Retinal pigment epithelial cell (primary cell): ENCODE results near the gene SORCS2.

ENCODE experiments used
- DNase-seq: peaks from one replicate; pipeline ENCODE4 v3.0.0-alpha.2; 2010; ENCODE audit warnings: low read depth
- H3K4me3 ChIP-seq: 2 replicates; pipeline ENCODE4 v1.5.1; 2011; ENCODE audit warnings: mild to moderate bottlenecking, low read length, control low read depth, moderate library complexity
- TF ChIP-seq, protein P1 (sequence below): conservative IDR thresholded peaks from 2 replicates; pipeline ENCODE4 v1.5.1; 2011; ENCODE audit warnings: low read depth, low read length, control low read depth, inconsistent platforms

The SORCS2 gene

DNA sequence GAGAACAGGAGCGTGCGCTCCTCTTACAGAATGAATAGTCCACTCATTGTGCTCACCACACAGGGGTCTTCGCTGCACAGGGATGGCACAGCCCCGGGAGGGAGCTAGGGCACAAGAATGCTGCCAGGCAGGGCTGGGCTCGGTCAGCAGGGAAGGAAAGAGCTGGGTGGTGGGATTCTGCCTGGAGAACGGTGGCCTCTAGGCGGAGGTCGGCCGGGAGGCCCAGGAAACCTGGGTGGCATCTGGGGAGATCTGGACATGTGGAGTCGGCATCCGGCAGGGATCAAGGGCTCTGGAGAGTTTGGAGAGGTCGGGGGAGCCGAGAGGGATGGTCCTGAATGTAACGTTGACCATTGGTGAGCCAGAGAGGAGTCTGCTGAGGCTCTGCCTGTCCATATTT lies 288.9 kb downstream of the SORCS2 start:
- TF ChIP-seq, protein P1, sequence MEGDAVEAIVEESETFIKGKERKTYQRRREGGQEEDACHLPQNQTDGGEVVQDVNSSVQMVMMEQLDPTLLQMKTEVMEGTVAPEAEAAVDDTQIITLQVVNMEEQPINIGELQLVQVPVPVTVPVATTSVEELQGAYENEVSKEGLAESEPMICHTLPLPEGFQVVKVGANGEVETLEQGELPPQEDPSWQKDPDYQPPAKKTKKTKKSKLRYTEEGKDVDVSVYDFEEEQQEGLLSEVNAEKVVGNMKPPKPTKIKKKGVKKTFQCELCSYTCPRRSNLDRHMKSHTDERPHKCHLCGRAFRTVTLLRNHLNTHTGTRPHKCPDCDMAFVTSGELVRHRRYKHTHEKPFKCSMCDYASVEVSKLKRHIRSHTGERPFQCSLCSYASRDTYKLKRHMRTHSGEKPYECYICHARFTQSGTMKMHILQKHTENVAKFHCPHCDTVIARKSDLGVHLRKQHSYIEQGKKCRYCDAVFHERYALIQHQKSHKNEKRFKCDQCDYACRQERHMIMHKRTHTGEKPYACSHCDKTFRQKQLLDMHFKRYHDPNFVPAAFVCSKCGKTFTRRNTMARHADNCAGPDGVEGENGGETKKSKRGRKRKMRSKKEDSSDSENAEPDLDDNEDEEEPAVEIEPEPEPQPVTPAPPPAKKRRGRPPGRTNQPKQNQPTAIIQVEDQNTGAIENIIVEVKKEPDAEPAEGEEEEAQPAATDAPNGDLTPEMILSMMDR = no peak
- H3K4me3 ChIP-seq = no peak overlapping the region
- no peak for DNase-seq

DNA sequence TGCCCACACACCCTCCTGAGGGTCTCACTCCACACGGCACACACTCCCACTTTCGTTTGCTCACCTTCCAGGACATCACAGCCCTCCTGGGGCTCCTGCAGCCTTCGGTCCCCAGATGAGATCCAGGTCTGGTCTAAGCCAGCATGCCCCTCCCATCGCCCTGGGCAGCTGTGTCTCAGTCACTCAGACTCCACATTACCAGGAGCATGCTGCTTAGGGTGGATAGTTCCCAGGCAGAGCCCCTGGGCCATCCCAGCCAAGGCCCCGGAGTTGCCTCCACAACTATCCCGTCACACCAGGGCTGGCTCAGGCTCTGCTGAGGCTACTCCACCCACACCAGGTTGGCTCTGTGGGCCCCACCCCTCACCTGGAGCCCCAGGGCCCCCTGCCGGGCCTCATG lies 292.8 kb downstream of the SORCS2 start:
- DNase-seq = no peak
- TF ChIP-seq, protein P1 = no peak
- H3K4me3 ChIP-seq = no peak overlapping the region

DNA sequence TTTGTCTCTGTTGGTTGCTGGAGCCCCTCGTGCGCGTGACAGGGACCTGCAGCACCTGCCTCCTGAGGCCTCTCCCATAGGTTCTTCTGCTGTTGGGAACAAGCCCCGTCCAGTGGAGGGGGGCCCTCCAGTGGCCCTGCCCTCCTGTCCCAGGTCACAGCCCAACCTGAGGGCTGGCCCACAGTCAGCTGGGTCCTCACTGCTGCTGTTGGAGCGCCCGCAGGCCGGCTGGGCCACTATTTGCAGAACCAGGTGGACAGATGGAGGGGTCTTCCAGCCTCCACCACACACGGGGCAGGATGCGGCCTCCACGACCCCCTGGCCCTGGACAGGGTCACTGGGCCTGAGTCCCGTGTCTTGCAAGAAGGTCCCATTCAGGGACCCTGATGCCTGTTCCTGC lies 293.8 kb downstream of the SORCS2 start:
- TF ChIP-seq, protein P1 = no peak
- no peak for DNase-seq
- no peak overlapping the region for H3K4me3 ChIP-seq

DNA sequence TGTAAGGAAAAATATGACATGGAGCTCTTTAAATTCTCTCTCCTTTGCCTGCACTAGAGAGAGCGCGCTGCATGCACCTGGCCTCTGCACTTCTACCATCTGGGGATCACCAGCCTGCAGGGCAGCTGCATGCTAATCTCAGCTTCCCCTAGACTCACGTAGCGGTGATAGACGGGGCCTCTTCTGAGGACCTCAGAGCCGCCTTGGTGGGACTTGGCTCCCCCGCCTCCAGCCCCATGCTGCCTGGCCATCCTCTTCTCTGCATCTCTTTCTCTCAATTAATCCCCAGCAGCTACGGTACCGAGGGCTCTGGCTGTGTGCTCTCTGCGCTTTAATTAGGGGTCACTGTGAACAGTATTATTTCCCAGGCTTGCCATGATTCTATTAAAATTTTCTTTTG lies 295.2 kb downstream of the SORCS2 start:
- no peak for DNase-seq
- TF ChIP-seq, protein P1 = no peak
- no peak overlapping the region for H3K4me3 ChIP-seq

DNA sequence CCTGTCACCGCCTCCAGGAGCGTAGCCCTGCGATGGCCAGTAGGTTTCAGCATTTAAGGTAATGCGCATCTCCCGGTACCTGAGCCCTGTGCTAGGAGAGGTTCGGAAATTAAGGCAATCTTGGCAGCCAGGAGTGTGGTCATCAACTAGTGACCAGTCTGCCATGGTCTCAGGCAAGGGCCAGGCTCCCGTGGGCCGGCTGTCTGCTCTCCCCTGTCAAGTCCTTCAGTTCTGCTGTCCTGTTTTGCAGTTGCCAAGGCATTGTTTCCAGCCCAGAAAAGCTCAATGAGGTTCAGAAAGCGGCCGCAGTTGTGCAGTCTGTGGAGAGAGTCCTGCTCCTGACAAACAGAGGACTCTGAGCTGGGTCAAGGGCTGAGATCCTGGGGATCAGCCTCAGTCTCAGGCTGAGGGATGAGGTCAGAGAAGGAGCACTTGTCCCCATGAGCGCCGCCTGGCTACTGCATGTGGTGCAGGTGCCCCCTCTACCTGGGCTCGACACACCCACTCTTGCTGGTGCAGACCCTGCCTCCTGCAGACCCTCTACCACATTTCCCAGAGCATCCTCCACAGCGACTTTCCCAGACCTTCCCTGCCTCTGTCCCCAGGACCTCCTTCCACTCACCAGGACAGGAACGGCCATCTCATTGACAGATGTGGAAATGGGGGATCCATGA lies 295.8 kb downstream of the SORCS2 start:
- TF ChIP-seq, protein P1 = no peak
- DNase-seq = no peak
- no peak overlapping the region for H3K4me3 ChIP-seq

DNA sequence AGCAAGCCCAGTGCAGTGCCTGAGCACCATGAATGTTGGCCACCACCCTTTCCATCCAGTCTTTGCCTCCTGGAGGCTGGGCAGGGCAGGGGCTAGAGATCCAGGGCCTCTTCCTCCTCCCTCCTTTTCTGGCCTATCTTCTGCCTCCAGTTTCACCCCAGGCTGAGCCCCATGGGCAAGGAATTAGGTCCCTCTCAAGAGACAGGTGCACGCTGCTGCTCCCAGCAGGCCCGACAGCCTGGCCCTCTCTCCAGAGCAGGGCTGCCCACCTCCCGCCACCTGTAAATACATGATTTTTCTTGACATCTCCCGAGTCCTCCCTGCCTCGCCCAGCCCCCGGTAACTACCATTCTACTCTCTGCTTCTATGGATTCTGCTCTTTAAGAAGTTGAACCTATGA lies 299.6 kb downstream of the SORCS2 start:
- H3K4me3 ChIP-seq = no peak overlapping the region
- DNase-seq = no peak
- TF ChIP-seq, protein P1 = no peak

DNA sequence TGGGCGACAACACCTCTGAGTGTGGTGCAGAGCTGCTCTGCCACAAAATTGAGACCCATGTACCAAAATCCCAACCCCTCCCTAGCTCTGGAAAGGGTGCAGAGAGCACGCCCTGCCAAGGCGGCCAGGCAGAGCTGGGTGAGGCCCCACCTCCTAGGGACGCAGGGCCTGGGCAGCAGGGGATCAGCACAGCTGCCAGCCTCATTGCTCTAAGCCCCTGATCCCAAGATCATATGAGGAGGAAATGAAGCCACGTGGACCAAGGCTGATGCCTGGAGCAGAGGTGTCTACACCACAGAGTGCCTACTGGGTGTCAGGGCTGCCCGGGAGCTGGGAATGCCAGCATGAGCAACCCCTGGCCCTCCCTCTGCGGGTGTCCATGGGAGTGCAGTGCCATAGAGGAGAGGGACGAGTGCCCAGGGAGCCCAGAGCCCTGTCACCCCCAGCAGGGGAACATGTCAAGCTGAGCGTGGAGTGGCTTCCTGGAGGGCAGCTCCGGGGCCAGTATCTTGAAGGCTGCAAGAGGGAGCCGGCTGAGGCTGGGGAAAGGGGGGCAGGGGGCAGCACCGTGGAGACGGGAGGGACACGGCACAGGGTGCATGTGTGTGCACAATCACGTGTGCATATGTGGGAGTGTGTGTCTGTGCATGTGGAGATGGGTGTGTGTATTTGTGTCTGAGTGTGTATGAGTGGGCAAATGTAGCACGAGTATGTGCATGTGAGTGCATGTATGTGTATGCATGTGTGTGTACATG lies 306.3 kb downstream of the SORCS2 start:
- TF ChIP-seq, protein P1 = no peak
- no peak for DNase-seq
- H3K4me3 ChIP-seq = no peak overlapping the region
